DND-41 (cell line): Measurements from ENCODE around the gene CDYL.

Experiments
- ATAC-seq: fragments of 200-7000 bp; cut with Tn5 transposase; 3 replicates; pipeline ENCODE4 v1.9.1; 2021; ENCODE audit warnings: low read depth; ENCODE audit not compliant: insufficient read depth
- DNase-seq: peaks from one replicate; pipeline ENCODE4 v3.0.0-alpha.2; 2020
- H2AFZ ChIP-seq: 2 replicates; pipeline ENCODE4 v1.6.0; 2012; ENCODE audit warnings: low read depth, low read length
- H3K27ac ChIP-seq: 2 replicates; pipeline ENCODE4 v1.5.1; 2012; ENCODE audit warnings: low read length, inconsistent platforms
- H3K27me3 ChIP-seq: fragments of 200-600 bp; sonication (generic); 2 replicates; pipeline ENCODE4 v1.6.0; 2012; ENCODE audit warnings: low read length, mild to moderate bottlenecking, inconsistent platforms; ENCODE audit not compliant: insufficient read depth, poor library complexity
- H3K36me3 ChIP-seq: 2 replicates; pipeline ENCODE4 v1.5.1; 2012; ENCODE audit warnings: low read length, inconsistent platforms; ENCODE audit not compliant: insufficient read depth
- H3K4me1 ChIP-seq: 2 replicates; pipeline ENCODE4 v1.5.1; 2012; ENCODE audit warnings: mild to moderate bottlenecking, low read length; ENCODE audit not compliant: insufficient read depth
- H3K4me2 ChIP-seq: 2 replicates; pipeline ENCODE4 v1.6.0; 2012; ENCODE audit warnings: mild to moderate bottlenecking, moderate library complexity, low read length, inconsistent platforms; ENCODE audit not compliant: insufficient read depth
- H3K4me3 ChIP-seq, 2 experiments: fragments of 200-600 bp in 1 of 2; shearing (Covaris generic) in 1 of 2; 2 replicates each; pipeline ENCODE4 v1.5.1; 2012 to 2016; ENCODE audit warnings: inconsistent platforms in 2 of 2, low read length in 2 of 2, mild to moderate bottlenecking in 2 of 2, low read depth in 1 of 2, moderate library complexity in 1 of 2
- H3K79me2 ChIP-seq: 2 replicates; pipeline ENCODE4 v1.6.0; 2012; ENCODE audit warnings: low read length, inconsistent platforms; ENCODE audit not compliant: insufficient read depth
- H3K9ac ChIP-seq: 2 replicates; pipeline ENCODE4 v1.6.0; 2012; ENCODE audit warnings: low read depth, mild to moderate bottlenecking, inconsistent platforms, low read length, moderate library complexity
- H3K9me3 ChIP-seq: 2 replicates; pipeline ENCODE4 v1.5.1; 2012; ENCODE audit warnings: low read length, moderate library complexity, mild to moderate bottlenecking, inconsistent platforms; ENCODE audit not compliant: insufficient read depth, severe bottlenecking
- H4K20me1 ChIP-seq: 2 replicates; pipeline ENCODE4 v1.6.0; 2012; ENCODE audit warnings: low read length; ENCODE audit not compliant: insufficient read depth
- CTCF ChIP-seq: IDR thresholded peaks from 2 replicates; pipeline ENCODE4 v1.5.1; 2012; ENCODE audit warnings: borderline replicate concordance, low read length, moderate library complexity, mild to moderate bottlenecking; ENCODE audit not compliant: poor library complexity, severe bottlenecking; ENCODE audit errors: extremely low read depth
- EZH2 ChIP-seq: IDR thresholded peaks from 3 replicates; pipeline ENCODE4 v1.6.1; 2012; ENCODE audit warnings: borderline replicate concordance, low read depth, mild to moderate bottlenecking, moderate library complexity, low read length, inconsistent platforms; ENCODE audit not compliant: severe bottlenecking

The CDYL gene

GRCh38 chr6:4732691-4733315 lies 43.4 kb upstream of the CDYL start:
- Histone ChIP-seq H4K20me1 (no peaks in the 10 kb centered on the region), H2AFZ (no peak overlapping the region), H3K9me3 (no peaks in the 10 kb centered on the region), H3K27ac (no peak overlapping the region), H3K79me2 (no peaks in the 10 kb centered on the region), H3K4me1 (no peaks in the 10 kb centered on the region), H3K4me2 (no peak overlapping the region), H3K36me3 (no peaks in the 10 kb centered on the region), H3K27me3 (peaks cover 2% of the 10 kb centered on the region), H3K4me3 (no peak overlapping the region), H3K9ac (no peak overlapping the region)
- no peak for ATAC-seq
- no peak for TF ChIP-seq EZH2
- TF ChIP-seq CTCF: no peak
- no peak for DNase-seq

GRCh38 chr6:4736371-4736873 lies 39.8 kb upstream of the CDYL start:
- Histone ChIP-seq H3K9me3 (no peaks in the 10 kb centered on the region), H3K4me1 (no peaks in the 10 kb centered on the region), H3K4me2 (no peak overlapping the region), H3K9ac (no peak overlapping the region), H3K27me3 (no peaks in the 10 kb centered on the region), H3K4me3 (no peak overlapping the region), H3K36me3 (no peaks in the 10 kb centered on the region), H3K27ac (no peak overlapping the region), H3K79me2 (no peaks in the 10 kb centered on the region), H4K20me1 (no peaks in the 10 kb centered on the region), H2AFZ (no peak overlapping the region)
- no peak for ATAC-seq
- TF ChIP-seq EZH2 (no peak), CTCF (no peak)
- no peak for DNase-seq

GRCh38 chr6:4740032-4740431 lies 36.2 kb upstream of the CDYL start:
- H3K9me3 ChIP-seq: no peaks in the 10 kb centered on the region
- DNase-seq: no peak
- H3K36me3 ChIP-seq: no peaks in the 10 kb centered on the region
- no peak overlapping the region for H3K4me2 ChIP-seq
- no peaks in the 10 kb centered on the region for H3K4me1 ChIP-seq
- H3K27ac ChIP-seq: no peak overlapping the region
- H3K27me3 ChIP-seq: no peaks in the 10 kb centered on the region
- no peak for ATAC-seq
- H3K4me3 ChIP-seq: no peak overlapping the region
- no peaks in the 10 kb centered on the region for H3K79me2 ChIP-seq
- H3K9ac ChIP-seq: no peak overlapping the region
- H4K20me1 ChIP-seq: no peaks in the 10 kb centered on the region
- TF ChIP-seq EZH2 (no peak), CTCF (no peak)
- no peak overlapping the region; the same call in 1 of the 2 replicates for H2AFZ ChIP-seq
